GM12875 (cell line): ENCODE results near the gene UPK1A.

Source experiments
- H3K4me3 ChIP-seq: one replicate; pipeline ENCODE4 v1.5.1; 2011; ENCODE audit warnings: low read depth, low read length, control low read depth
- TF ChIP-seq, protein P1 (sequence below): IDR thresholded peaks from 2 replicates; pipeline ENCODE4 v1.5.1; 2011; ENCODE audit warnings: low read depth, mild to moderate bottlenecking, control low read depth, inconsistent platforms, low read length, moderate library complexity, borderline replicate concordance; ENCODE audit not compliant: insufficient read depth

The UPK1A gene

DNA sequence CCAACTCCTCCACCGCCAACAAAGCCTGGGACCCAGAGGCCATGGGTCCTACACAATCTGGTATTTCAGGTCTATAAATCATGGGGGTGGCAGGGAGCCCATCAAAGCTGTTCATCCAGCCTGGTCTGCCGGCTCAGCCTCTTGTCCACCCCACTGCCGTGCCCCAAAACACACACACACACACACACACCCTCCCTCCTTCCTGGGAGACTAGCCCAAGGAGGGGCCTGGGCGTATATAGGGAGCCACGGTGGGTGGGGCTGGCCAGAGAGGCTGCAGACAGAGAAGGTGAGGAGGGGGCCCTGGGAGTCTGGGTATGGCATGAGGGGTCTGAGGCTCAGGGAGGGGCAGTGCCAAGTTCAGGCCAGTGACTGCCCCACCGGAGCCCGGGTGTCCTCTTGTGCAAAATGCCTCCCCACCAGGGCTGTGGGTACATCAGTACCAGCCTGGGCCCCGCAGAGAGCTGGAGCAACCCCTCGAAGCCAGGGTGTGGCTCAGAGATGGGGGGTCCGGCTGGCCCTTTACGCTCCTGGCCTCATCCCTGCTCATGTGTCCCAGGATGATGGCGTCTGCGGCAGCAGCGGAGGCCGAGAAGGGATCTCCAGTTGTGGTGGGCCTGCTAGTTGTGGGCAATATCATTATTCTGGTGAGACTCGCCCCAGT is at the start of gene UPK1A:
UPK1A (plus strand) TSS at position 267 of the 663 bp plus-strand sequence; CDS start at position 563, 296 bp downstream.
- no peak within 1 kb of the TSS for H3K4me3 ChIP-seq
- TF ChIP-seq, protein P1, sequence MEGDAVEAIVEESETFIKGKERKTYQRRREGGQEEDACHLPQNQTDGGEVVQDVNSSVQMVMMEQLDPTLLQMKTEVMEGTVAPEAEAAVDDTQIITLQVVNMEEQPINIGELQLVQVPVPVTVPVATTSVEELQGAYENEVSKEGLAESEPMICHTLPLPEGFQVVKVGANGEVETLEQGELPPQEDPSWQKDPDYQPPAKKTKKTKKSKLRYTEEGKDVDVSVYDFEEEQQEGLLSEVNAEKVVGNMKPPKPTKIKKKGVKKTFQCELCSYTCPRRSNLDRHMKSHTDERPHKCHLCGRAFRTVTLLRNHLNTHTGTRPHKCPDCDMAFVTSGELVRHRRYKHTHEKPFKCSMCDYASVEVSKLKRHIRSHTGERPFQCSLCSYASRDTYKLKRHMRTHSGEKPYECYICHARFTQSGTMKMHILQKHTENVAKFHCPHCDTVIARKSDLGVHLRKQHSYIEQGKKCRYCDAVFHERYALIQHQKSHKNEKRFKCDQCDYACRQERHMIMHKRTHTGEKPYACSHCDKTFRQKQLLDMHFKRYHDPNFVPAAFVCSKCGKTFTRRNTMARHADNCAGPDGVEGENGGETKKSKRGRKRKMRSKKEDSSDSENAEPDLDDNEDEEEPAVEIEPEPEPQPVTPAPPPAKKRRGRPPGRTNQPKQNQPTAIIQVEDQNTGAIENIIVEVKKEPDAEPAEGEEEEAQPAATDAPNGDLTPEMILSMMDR, result no peak

GRCh38 chr19:35618857-35619256 is 47.5 kb upstream of the UPK1A start:
- TF ChIP-seq, protein P1, result no peak
- H3K4me3 ChIP-seq, result no peak overlapping the region

DNA sequence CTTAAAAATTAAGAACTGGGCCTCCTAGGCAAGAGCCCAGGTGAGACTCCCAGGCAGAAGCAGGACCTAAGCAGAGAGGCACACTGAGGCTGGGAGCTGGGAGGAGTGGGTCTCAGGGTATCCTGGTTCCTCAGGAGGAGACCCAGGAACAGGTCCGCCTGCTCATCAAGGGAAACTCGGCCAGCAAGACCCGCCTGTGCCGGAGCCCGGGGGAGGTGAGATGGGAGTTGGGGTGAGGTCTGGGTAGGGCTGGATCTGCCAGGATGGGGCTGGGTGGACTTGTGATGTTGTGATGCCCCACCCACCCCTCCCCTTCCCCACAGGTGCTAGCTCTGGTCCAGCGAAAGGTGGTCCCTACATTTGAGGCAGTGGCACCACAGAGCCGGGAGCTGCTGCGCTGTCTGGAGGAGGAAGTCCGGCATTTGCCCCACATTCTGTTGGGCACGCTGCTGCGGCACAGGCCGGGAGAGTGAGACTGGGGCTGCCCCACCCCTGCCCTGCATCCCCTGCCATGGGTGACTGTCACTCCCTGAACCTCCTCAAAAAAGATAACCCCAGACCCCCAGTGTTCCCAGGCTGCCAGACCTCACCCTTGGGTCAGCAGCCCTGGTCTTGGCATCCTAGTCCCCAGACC is 46.9 kb upstream of the UPK1A start:
- H3K4me3 ChIP-seq, result no peak overlapping the region
- TF ChIP-seq, protein P1, result no peak

DNA sequence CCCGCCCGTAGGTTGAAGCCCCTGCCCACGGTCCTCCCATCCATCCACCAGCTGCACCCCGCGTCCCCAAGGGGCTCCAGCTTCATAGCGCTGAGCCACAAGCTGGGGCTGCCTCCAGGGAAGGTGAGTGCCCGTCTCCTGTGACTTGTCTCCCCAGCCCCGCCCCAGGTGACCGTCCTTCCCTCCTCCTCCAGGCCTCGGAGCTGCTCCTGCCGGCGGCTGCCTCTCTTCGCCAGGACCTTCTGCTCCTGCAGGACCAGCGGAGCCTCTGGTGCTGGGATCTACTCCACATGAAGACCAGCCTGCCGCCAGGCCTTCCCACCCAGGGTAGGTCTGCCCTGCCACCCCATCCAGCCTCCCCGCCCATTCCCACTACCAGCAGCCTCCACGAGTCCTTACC is 46.3 kb upstream of the UPK1A start:
- TF ChIP-seq, protein P1, result no peak
- H3K4me3 ChIP-seq, result no peak overlapping the region

DNA sequence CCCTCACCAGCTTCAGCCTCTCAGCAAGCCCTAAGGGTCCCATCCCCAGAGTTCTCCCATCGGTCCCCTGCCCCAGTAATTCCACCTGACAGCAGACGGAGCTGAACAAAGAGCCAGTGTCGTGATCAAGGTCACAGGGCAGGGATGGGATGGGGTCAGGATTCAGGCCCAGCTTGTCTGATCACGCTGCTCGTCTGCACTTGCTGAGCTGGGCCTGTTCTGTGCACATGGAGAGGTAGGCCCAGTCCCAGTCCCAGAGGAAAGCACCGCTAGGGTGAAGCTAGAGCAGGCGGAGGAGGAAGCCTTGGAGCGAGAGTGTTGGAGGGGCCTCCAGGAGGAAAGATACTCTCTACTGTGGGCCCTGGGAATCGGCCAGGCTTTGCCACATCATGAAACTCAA is 44.6 kb upstream of the UPK1A start:
- no peak overlapping the region for H3K4me3 ChIP-seq
- TF ChIP-seq, protein P1, result no peak

GRCh38 chr19:35622750-35623149 is 43.6 kb upstream of the UPK1A start:
- TF ChIP-seq, protein P1, result no peak
- no peak overlapping the region for H3K4me3 ChIP-seq
